HG02943 (cell line): ENCODE results near the gene RNF207.

ENCODE experiments used
- ATAC-seq: cut with Tn5 transposase; IDR thresholded peaks from one replicate; pipeline ENCODE4 v1.9.1; 2021; ENCODE audit warnings: mild to moderate bottlenecking, low read depth, moderate library complexity; ENCODE audit not compliant: unreplicated experiment

Gene RNF207

DNA sequence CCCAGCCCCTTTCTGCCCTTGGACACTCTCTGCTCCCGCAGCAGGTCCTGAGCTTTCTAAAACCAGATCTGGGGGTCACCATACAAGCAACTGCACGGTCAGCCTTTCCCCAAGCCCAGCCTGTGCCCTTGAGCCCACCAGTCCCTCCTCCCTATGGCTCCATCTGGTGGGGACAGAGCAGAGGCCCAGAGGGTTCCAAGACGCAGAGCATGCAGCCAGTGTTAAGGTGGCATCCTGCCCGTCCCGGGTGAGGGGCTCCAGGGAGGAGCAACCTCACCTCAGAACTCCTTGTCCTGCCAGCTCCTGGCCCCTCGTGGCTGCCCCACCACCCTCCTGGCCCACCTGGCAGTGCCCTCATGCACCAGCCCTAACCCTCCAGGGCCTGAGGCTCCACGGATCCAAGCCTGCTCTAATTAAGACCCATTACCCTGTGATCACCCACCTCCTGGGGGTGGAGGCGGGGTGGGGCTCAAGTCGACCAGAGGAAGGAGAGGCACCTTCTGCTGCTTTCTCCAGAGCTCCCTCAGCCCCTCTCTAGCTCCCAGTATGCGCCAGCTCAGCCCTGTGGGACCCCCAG, 34.3 kb upstream of the RNF207 start:
- no peak for ATAC-seq

DNA sequence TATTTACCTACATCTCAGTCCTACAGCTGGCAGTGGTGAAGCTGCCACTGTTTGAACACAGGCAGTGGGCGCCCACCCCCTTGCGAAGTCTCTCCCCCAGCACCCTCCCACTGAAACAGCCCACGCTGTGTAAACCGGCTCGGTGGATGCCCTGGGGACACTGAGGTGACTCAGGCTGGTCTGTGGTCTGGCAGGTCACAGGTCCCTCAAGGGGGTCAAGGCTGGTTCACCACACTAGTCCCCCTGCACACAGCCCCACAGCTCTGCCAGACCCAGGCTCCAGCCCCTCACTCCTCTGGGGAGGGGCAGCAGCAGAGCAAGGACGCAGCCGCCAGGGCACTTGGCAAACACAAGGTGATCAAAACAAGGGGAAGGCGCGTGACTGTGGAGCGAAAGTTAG, 33.4 kb upstream of the RNF207 start:
- ATAC-seq: no peak

DNA sequence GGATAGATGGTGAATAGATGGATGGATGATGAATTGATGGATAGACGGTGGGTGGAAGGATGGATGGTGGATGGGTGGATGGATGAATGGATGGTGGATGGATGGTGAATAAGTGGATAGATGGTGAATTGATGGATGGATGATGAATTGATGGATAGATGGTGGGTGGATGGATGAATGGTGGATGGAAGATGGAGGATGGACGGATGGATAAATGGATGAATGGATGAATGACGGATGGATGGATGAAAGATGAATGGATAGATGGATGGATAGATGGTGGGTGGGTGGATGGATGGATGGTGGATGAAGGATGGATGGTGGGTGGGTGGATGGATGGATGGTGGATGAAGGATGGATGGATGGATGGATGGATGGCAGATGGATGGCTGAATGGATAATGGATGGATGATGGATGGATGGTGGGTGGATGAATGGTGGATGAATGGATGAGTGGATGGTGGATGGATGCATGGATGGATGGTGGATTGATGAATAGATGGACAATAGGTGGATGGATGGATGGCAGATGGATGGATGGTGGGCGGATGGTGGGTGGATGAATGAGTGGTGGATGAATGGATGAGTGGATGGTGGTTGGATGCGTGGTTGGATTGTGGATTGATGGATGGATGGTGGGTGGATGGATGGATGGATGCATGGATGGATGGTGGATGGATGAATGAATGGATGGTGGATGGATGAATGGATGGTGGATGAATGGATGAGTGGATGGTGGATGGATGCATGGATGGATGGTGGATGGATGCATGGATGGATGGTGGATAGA, 31.1 kb upstream of the RNF207 start:
- no peak for ATAC-seq

- no peak for ATAC-seq
Observed at GRCh38 chr1:6175411-6175828, 30.5 kb upstream of the RNF207 start.

DNA sequence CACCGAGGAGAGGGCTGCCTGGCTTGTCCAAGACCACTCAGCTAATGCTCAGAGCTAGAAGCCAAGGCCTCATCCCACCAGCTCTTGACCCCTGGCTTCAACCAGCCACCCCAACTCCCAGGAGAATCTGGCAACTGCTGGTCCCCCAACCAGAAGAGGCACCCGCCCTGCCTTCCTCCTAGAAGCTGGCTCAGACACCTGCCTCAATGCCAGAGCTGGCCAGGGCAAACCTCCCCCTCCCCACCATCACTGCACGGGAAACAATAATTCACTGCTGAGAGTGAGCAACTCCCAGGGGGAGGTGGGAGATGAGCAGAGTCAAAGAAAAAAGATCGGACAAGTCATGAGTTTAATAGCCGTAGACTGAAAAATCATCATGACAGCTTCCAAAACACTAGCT, 29.1 kb upstream of the RNF207 start:
- no peak for ATAC-seq

- ATAC-seq: no peak
Observed at GRCh38 chr1:6177681-6178380, 28.1 kb upstream of the RNF207 start.

GRCh38 chr1:6178751-6179563, 27.0 kb upstream of the RNF207 start:
- no peak for ATAC-seq

- no peak for ATAC-seq
Observed at GRCh38 chr1:6179564-6180175, 26.2 kb upstream of the RNF207 start.

DNA sequence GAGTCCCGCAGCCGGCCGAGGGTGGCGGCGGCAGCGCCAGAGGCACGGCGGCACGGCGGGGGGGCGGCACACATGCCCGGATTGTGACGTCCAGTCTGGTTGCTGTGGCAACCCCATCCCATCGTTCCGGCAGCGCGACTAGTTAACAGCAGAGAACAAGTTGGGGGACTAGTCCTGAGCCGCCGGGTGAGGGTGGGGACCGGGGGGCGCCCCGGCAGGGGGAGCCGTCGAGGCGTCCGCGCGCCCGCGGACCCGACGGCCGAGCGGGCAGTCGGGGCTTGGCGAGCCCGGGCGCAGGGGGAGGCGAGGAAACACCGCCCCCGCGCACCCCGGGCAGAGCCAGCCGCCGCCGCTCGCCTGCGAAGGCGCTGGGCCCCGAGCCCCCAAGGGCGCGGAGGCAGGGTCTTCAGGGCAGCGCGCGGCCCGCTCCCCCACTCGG, 25.6 kb upstream of the RNF207 start, which contains the start of gene CHD5:
Gene CHD5 (minus strand): TSS at position 54 of the 439 bp plus-strand sequence. CDS start 298 bp downstream, outside the sequence.
- ATAC-seq: no peak

GRCh38 chr1:6180707-6181311, 25.1 kb upstream of the RNF207 start:
- ATAC-seq: no peak

GRCh38 chr1:6181347-6181770, 24.6 kb upstream of the RNF207 start:
- ATAC-seq: no peak

DNA sequence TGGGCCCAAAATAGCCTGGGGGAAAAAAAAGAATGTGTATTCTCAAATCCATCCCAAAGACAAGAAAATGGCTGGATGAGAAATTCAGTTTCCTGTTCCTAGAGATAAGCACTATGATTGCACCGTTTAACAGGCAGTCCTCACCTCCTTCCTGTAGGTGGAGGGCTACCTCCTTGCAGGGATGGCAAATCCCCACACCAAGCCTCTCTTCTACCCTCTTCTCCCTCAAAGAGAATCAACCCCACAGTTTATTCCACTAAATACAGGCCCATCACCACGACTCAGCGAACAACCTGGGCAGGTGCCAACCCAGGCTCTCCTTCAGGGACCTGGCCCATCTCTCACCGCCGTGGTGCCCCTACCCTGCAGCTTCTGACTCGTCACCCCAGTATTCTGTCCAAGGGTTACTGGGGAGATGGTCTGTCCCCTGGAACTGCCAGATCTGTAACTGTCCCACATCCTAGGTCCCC, 22.4 kb upstream of the RNF207 start:
- ATAC-seq: no peak

- no peak for ATAC-seq
Observed at GRCh38 chr1:6184083-6184783, 21.7 kb upstream of the RNF207 start.

DNA sequence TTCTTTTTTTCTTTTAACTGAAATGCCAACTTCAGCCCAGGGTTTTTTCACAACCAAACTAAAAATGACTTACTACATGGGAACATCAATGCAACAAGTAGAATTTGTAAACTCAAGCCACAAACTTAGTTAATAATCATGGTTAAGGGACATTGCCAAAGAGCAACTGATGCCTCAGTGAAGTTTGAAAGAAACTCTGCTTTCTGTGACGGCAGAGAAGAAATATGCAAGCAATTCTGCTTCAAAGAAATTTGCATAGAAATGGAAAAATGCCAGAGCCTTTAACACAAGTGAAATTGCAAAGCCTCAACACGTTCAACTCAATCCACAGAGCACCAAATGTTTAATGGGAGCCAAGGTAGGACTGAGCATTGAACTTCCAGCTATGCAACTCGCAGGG, 20.8 kb upstream of the RNF207 start:
- ATAC-seq: no peak

DNA sequence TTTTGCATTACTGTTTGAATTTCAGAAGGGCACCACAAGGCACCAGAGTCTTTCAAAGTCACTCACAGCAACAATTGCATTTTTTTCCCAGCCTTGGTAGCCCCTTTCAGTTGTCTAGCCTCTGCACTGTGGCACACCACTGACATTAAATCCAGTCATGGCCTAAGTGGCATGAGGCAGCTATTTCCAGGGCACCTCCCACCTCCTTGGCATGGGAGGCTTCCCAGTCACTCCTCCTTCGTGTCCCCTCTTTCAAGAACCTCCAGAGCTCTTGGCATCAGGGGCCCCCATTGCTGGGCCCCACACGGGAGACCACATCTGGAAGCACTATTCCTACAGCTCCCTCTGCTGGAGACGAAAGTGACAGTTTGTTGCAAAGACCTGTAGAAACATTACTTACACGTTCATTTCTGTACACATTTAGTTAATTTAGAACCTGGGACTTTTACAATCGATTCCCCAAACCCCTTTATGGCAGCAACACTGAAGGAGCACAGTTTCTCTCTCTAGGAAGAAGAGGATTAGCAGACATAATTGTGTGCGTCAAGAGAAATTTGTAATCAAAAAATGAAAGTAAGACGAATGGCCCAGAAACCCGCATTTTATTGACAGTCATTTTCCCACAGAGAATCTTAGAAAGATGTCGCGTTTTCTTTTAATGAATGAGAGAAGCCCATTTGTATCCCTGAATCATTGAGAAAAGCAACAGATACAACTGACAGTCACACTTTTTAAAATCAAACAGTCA, 20.1 kb upstream of the RNF207 start:
- ATAC-seq: no peak

DNA sequence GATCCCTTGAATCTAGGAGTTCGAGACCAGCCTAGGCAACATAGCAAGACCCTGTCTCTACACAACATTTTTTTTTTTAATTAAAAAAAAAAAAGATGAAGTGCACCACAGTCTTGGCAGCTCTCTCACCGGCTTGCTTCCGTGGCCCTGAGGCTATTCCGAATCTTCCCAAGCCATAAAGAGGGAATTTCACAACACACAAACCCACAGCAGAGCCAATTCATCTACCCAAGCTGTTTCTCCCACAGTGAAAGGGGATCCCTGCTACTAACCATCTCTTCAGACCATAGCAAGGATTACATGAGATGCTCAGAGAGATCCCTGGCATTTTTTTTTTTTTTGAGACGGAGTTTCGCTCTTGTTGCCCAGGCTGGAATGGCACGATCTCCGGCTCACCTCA, 17.5 kb upstream of the RNF207 start:
- ATAC-seq: no peak

DNA sequence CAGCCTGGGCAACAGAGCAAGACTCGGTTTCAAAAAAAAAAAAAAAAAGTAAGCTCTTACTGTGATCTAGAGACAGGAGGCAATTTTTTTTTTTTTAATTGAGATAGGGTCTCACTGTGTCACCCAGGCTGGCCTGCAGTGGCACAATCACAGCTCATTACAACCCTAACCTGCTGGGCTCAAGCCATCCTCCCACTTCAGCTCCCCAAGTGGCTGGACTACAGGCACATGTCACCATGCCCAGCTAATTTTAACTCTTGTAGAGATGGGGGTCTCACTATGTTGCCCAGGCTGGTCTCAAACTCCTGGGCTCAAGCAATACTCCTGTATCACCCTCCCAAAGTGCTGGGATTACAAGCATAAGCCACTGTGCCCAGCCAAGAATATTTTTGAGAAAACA, 14.0 kb upstream of the RNF207 start:
- ATAC-seq: no peak

DNA sequence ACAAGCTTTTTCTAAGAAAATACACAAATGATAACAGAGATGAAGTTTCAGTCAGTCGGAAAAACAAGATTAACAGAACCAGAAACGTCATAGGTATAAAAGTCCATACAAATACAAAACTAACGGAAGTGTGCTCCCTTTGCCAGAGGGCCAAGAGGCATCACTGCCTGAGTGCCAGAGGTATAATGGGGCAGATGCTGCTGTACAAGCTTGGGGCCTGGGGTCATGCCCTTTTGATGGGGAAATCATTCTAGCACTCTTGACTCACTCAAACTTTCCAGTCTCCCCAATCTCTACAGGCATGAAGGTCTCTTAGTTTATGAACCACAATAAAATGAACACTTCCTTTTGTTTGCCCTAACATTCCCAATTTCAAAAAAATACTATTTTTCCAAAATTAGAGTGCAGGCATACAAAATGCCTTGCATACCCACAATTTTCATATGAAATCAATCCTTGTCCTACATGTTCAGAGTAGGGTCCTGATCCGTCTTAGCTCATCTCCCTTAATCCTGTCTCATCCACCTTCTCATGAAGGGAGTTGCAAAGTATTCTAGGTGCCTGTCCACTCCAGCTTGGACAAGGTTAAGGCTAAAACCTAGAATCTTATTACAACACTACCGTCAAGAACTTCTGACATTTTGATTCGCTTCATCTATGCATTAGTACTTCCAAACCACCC, 8.0 kb upstream of the RNF207 start:
- ATAC-seq: no peak
